Measurements from ENCODE around the gene IL1RL2. TPM values are rescaled to one million over a fixed set of nuclear protein-coding genes. Genes with fewer than 3 reads are reported as not detected.

Gene IL1RL2
- total RNA-seq, 4 donors from 2014 or later = 2.2 to 6.2 (median 3.7) TPM

DNA sequence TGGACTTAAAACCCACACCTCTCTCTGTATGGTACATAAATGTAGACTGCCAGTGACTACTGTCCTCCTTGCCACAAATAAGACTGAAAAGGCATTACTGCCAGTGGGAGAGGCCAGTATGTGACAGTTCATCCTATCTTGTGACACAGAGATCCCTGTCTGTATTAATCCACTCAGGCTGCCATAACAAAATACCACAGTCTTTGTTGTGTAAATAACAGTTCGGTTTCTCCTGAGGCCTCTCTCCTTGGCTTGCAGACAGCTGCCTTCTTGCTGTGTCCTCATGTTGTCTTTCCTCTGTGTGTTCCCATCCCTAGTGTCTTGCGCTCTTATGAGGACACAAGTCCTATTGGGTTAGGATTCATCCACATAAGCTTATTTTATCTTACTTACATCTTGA, 78.1 kb downstream of the IL1RL2 start:
- H3K27ac ChIP-seq = no peak overlapping the region
- TF ChIP-seq POLR2A (IDR thresholded peaks at IDR 0.05) = no peak
- TF ChIP-seq, protein P1, sequence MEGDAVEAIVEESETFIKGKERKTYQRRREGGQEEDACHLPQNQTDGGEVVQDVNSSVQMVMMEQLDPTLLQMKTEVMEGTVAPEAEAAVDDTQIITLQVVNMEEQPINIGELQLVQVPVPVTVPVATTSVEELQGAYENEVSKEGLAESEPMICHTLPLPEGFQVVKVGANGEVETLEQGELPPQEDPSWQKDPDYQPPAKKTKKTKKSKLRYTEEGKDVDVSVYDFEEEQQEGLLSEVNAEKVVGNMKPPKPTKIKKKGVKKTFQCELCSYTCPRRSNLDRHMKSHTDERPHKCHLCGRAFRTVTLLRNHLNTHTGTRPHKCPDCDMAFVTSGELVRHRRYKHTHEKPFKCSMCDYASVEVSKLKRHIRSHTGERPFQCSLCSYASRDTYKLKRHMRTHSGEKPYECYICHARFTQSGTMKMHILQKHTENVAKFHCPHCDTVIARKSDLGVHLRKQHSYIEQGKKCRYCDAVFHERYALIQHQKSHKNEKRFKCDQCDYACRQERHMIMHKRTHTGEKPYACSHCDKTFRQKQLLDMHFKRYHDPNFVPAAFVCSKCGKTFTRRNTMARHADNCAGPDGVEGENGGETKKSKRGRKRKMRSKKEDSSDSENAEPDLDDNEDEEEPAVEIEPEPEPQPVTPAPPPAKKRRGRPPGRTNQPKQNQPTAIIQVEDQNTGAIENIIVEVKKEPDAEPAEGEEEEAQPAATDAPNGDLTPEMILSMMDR (IDR thresholded peaks at IDR 0.05) = no peak
- no peaks in the 10 kb centered on the region for H3K9me3 ChIP-seq
- intact Hi-C loops (cut with DNase I) = loop anchor here (10.0 kb wide), 1 partner anchor 80 kb away; no protein-coding TSS in a partner anchor
- H3K27me3 ChIP-seq = no peaks in the 10 kb centered on the region
- no peaks in the 10 kb centered on the region for H3K4me1 ChIP-seq
- WGBS, 2 donors = 81 to 83% methylated on average over 2 of the region's 2 CpGs
- DNase-seq = no peak
- H3K36me3 ChIP-seq = no peaks in the 10 kb centered on the region
- no peak overlapping the region for H3K4me3 ChIP-seq (replicated peaks in 1 of 3)

DNA sequence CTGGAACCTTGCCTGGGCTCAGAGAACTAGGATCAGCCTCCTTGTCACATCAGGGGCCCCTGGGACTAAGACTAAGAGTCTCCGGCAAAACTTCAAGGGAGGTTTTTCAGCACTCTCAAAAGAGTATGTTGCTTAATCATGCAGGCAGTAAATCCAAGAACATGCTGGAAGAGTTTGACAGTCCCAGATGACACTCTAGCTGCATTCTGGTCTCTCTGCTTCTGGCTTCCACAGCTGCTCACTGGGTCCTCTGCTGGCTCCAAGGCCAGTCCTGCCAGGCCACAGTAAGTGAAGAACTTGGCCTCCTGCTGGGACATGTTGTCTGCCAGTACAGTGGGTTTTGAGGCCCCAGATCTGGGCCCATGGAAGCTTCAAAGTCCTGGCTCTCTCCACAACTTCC, 79.4 kb downstream of the IL1RL2 start:
- intact Hi-C loops (cut with DNase I) = loop anchor here (10.0 kb wide), 1 partner anchor 79 kb away; no protein-coding TSS in a partner anchor
- no peaks in the 10 kb centered on the region for H3K36me3 ChIP-seq
- H3K4me3 ChIP-seq (replicated peaks in 1 of 3) = no peak overlapping the region
- no peaks in the 10 kb centered on the region for H3K27me3 ChIP-seq
- DNase-seq = no peak
- H3K9me3 ChIP-seq = no peaks in the 10 kb centered on the region
- 45 to 61% methylated on average over 1 of the region's 1 CpG for WGBS, 2 donors
- H3K27ac ChIP-seq = no peak overlapping the region
- H3K4me1 ChIP-seq = no peaks in the 10 kb centered on the region
- no peak for TF ChIP-seq POLR2A (IDR thresholded peaks at IDR 0.05)
- TF ChIP-seq, protein P1 (IDR thresholded peaks at IDR 0.05) = no peak

DNA sequence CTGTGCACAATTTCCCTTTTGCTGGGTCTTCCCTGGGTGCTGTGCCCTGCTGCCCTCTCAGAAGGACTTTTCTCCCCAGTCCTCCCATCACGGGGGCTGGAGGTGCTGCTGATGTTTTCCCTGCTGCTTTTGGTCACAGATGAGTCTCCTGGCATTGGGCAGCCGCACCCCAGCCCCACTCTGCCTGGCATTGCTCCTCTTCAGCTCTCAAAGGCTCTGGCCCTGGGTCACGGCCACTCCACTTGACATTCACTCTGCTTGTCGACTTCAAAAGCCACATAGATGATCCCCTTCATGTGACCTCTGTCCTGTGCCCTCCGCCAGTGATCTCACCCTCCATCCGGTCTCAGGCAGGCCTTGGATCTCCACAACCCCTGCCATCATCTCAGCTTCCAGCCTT, 81.0 kb downstream of the IL1RL2 start:
- H3K9me3 ChIP-seq = no peaks in the 10 kb centered on the region
- H3K4me1 ChIP-seq = no peaks in the 10 kb centered on the region
- no peak overlapping the region for H3K27ac ChIP-seq
- WGBS, 2 donors = 71 to 72% methylated on average over 6 of the region's 6 CpGs
- intact Hi-C loops (cut with DNase I) = loop anchor here (10.0 kb wide), 1 partner anchor 77 kb away; no protein-coding TSS in a partner anchor
- no peak for DNase-seq
- no peaks in the 10 kb centered on the region for H3K27me3 ChIP-seq
- no peaks in the 10 kb centered on the region for H3K36me3 ChIP-seq
- H3K4me3 ChIP-seq (replicated peaks in 1 of 3) = no peak overlapping the region
- TF ChIP-seq, protein P1 (IDR thresholded peaks at IDR 0.05) = no peak
- TF ChIP-seq POLR2A (IDR thresholded peaks at IDR 0.05) = no peak

DNA sequence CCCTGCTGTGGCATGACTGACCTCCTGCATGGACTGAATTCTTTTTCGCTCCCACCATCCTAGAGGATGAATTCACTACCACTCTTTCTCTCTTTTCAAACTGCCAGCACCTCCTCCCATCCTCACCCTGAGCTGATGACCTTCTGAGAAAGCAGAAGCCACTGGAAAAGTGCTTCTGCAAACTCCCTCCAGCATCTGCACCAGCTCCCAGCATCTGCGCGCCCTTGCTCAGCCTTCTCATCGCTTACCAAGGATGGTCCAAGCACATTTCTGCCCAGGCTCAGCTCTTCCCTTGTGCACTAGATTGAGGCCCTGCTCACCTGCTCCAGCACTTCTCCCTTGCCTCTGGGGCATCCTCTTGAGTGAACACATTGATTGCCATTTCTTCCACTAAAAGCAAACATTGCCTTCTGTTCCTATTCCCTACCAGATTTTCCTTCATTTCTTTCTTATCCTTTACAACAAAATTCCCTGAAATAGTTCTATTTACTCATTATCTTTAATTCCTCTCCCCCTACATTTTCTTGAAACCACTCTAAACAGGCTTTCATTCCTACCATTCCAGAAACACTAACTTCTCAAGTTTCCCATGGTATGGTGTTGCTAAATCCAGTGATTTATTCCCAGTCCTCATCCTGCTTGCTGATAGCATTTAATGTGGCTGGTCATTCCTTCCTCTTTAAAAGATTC, 81.8 kb downstream of the IL1RL2 start:
- Histone ChIP-seq H3K4me3 (replicated peaks in 1 of 3) (no peak overlapping the region), H3K9me3 (no peaks in the 10 kb centered on the region), H3K4me1 (no peaks in the 10 kb centered on the region), H3K27ac (no peak overlapping the region), H3K36me3 (no peaks in the 10 kb centered on the region), H3K27me3 (no peaks in the 10 kb centered on the region)
- TF ChIP-seq POLR2A (IDR thresholded peaks at IDR 0.05) = no peak
- TF ChIP-seq, protein P1 (IDR thresholded peaks at IDR 0.05) = no peak
- intact Hi-C loops (cut with DNase I) = loop anchor here (10.0 kb wide), 1 partner anchor 76 kb away; no protein-coding TSS in a partner anchor
- WGBS, 2 donors = 93 to 98% methylated on average over 4 of the region's 4 CpGs
- no peak for DNase-seq

DNA sequence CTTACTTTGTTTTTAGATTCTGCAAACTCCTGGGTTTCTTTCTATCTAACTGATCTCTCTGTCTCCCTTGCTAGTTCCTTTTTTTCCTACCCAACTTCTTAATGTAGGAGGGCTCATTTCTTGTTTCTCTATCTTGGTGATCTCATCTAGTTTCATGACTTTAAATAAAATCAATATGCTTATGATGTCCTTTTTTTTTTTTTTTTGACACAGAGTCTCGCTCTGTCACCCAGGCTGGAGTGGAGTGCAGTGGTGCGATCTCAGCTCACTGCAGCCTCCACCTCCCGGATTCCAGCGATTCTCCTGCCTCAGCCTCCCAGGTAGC, 82.3 kb downstream of the IL1RL2 start:
- H3K9me3 ChIP-seq = no peaks in the 10 kb centered on the region
- no peaks in the 10 kb centered on the region for H3K4me1 ChIP-seq
- TF ChIP-seq, protein P1 (IDR thresholded peaks at IDR 0.05) = no peak
- no peak for TF ChIP-seq POLR2A (IDR thresholded peaks at IDR 0.05)
- no peaks in the 10 kb centered on the region for H3K27me3 ChIP-seq
- 95% methylated on average over 4 of the region's 4 CpGs for WGBS, 2 donors
- no peak overlapping the region for H3K27ac ChIP-seq
- no peak for DNase-seq
- intact Hi-C loops (cut with DNase I) = loop anchor here (10.0 kb wide), 1 partner anchor 76 kb away; no protein-coding TSS in a partner anchor
- no peaks in the 10 kb centered on the region for H3K36me3 ChIP-seq
- H3K4me3 ChIP-seq (replicated peaks in 1 of 3) = no peak overlapping the region

All from thyroid gland (tissue), 4 donors.